Measurements from ENCODE around the gene GEMIN7. TPM values are rescaled to one million over a fixed set of nuclear protein-coding genes. Genes with fewer than 3 reads are reported as not detected.

The GEMIN7 gene
- total RNA-seq, 1 donor from 2014 or later = 35.6 TPM

- TF ChIP-seq CTCF (conservative IDR thresholded peaks at IDR 0.05) = no peak
- no peaks in the 10 kb centered on the region for H3K27me3 Mint-ChIP-seq
- DNase-seq (ENCODE audit: extremely low spot score, unreplicated experiment) = no peak
- H3K27ac Mint-ChIP-seq = peak overlapping the region; percentile 5
- H3K4me3 Mint-ChIP-seq = no peak overlapping the region
- peaks cover 12% of the 10 kb centered on the region for H3K4me1 Mint-ChIP-seq (ENCODE audit: unreplicated experiment)
- peaks cover 8% of the 10 kb centered on the region for H3K36me3 Mint-ChIP-seq
- H3K9me3 Mint-ChIP-seq = no peaks in the 10 kb centered on the region
Measured at GRCh38 chr19:45047188-45047797, 31.8 kb upstream of the GEMIN7 start.

GRCh38 chr19:45049073-45049736, 29.9 kb upstream of the GEMIN7 start:
- Mint-ChIP-seq H3K36me3 (peaks cover 8% of the 10 kb centered on the region), H3K4me3 (no peak overlapping the region), H3K27me3 (no peaks in the 10 kb centered on the region), H3K4me1 (ENCODE audit: unreplicated experiment) (peaks cover 12% of the 10 kb centered on the region), H3K9me3 (no peaks in the 10 kb centered on the region), H3K27ac (peak overlapping the region; percentile 5)
- TF ChIP-seq CTCF (conservative IDR thresholded peaks at IDR 0.05) = no peak
- DNase-seq (ENCODE audit: extremely low spot score, unreplicated experiment) = no peak

- H3K36me3 Mint-ChIP-seq = peaks cover 8% of the 10 kb centered on the region
Measured at GRCh38 chr19:45050036-45050435, 29.0 kb upstream of the GEMIN7 start.

GRCh38 chr19:45051929-45052579, 27.0 kb upstream of the GEMIN7 start:
- peaks cover 4% of the 10 kb centered on the region for H3K4me1 Mint-ChIP-seq (ENCODE audit: unreplicated experiment)
- H3K27ac Mint-ChIP-seq = peak overlapping the region; percentile 51
- H3K4me3 Mint-ChIP-seq = peak overlapping the region; percentile 14
- TF ChIP-seq CTCF (conservative IDR thresholded peaks at IDR 0.05) = no peak
- DNase-seq (ENCODE audit: extremely low spot score, unreplicated experiment) = no peak
- no peaks in the 10 kb centered on the region for H3K9me3 Mint-ChIP-seq
- H3K27me3 Mint-ChIP-seq = no peaks in the 10 kb centered on the region
- H3K36me3 Mint-ChIP-seq = peaks cover 8% of the 10 kb centered on the region

More at GRCh38 chr19:45050036-45050435, 29.0 kb upstream of the GEMIN7 start:
- DNase-seq (ENCODE audit: extremely low spot score, unreplicated experiment) = no peak
- Mint-ChIP-seq H3K27ac (peak overlapping the region; percentile 5), H3K4me1 (ENCODE audit: unreplicated experiment) (peaks cover 12% of the 10 kb centered on the region), H3K9me3 (no peaks in the 10 kb centered on the region), H3K4me3 (no peak overlapping the region), H3K27me3 (no peaks in the 10 kb centered on the region)
- no peak for TF ChIP-seq CTCF (conservative IDR thresholded peaks at IDR 0.05)

GRCh38 chr19:45056831-45057230, 22.2 kb upstream of the GEMIN7 start:
- H3K4me1 Mint-ChIP-seq (ENCODE audit: unreplicated experiment) = peaks cover 4% of the 10 kb centered on the region
- TF ChIP-seq CTCF (conservative IDR thresholded peaks at IDR 0.05) = no peak
- H3K27ac Mint-ChIP-seq = no peak overlapping the region
- no peak overlapping the region for H3K4me3 Mint-ChIP-seq
- no peaks in the 10 kb centered on the region for H3K27me3 Mint-ChIP-seq
- no peak for DNase-seq (ENCODE audit: extremely low spot score, unreplicated experiment)
- H3K36me3 Mint-ChIP-seq = peaks cover 14% of the 10 kb centered on the region
- no peaks in the 10 kb centered on the region for H3K9me3 Mint-ChIP-seq

All from type B pancreatic cell (in vitro differentiated cells).